GM18507 (cell line): ENCODE measurements around the gene LIN7C.
"Not testable (repeated sequence)": the region's sequence is repeated elsewhere in the genome, so short reads cannot be mapped to it uniquely, and the experiment has no call there.

ENCODE experiments used
- DNase-seq: peaks from one replicate; pipeline ENCODE4 v3.0.0; 2011; ENCODE audit warnings: low read depth; ENCODE audit not compliant: insufficient read length; ENCODE audit errors: extremely low spot score
- FAIRE-seq: peaks from 2 replicates; lab custom pipeline; 2011; peaks lifted over from hg19 to GRCh38; lab: Jason Lieb, UNC

The LIN7C gene, protein sequence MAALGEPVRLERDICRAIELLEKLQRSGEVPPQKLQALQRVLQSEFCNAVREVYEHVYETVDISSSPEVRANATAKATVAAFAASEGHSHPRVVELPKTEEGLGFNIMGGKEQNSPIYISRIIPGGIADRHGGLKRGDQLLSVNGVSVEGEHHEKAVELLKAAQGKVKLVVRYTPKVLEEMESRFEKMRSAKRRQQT

GRCh38 chr11:27506200-27507182 lies at the start of gene LIN7C:
Gene LIN7C (minus strand): TSS chr11:27506769. CDS start chr11:27506752, 17 bp downstream.
- peak; percentile 95 for FAIRE-seq
- DNase-seq = peak; percentile 93

GRCh38 chr11:27555264-27555663 lies 48.7 kb upstream of the LIN7C start:
- FAIRE-seq (no peak), DNase-seq (no peak)

GRCh38 chr11:27553186-27553585 lies 46.6 kb upstream of the LIN7C start:
- DNase-seq (no peak), FAIRE-seq (no peak)

DNA sequence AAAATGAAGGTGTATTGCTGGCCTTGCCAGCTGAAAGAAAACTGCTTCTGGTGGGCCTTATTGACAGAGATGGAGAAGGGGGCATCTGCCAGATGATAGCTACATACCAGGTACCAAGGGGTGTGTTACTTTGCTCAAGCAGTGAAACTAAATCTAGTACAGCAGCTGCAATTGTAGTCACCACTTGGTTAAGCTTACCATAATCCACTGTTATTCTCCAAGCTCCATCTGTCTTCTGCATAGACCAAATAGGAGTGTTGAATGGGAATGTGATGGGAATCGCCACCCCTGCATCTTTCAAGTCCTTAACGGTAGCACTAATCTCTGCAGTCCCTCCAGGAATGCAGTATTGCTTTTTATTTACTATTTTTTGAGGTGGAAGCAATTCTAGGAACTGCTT lies 45.8 kb upstream of the LIN7C start:
- FAIRE-seq = no peak
- no peak for DNase-seq

DNA sequence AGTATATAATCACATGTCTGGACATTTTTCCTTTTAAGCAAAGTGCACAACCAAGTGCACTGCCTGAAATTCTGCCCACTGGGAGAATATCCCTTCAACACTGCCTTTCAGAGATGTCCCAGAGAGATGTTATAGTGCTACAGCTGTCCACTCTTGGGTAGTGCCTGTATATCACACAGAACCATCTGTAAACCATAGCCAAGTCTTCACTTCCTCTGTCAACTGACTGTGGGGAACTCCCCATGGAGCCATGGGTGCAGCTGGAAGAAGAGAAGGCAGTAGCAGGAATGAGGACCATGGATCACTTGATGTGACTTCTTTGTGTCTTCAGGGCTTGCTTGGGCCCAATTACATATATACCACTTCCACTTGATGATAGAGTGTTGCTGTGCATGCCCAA lies 44.6 kb upstream of the LIN7C start:
- DNase-seq = no peak
- FAIRE-seq = no peak

- FAIRE-seq = no peak
Measured at GRCh38 chr11:27545946-27546345, 39.4 kb upstream of the LIN7C start.

DNA sequence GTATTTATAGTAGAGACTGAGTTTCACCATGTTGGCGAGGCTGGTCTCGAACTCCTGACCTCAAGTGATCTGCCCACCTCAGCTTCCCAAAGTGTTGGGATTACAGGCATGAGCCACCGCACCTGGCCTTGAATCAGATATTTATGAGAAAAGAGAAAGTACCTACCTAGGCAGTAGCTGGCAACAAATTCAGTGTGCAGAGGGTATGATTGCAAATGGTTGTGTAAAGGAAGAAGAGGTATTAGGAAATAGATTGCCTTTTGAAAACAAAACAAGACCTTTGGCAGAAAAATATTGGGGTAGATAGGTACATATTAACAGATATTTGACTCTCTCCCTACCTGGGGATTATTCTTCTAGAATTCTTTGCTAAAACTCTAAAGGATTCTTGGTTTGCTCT lies 38.5 kb upstream of the LIN7C start:
- DNase-seq (no peak), FAIRE-seq (no peak)

More at GRCh38 chr11:27545946-27546345, 39.4 kb upstream of the LIN7C start:
- DNase-seq = no peak

DNA sequence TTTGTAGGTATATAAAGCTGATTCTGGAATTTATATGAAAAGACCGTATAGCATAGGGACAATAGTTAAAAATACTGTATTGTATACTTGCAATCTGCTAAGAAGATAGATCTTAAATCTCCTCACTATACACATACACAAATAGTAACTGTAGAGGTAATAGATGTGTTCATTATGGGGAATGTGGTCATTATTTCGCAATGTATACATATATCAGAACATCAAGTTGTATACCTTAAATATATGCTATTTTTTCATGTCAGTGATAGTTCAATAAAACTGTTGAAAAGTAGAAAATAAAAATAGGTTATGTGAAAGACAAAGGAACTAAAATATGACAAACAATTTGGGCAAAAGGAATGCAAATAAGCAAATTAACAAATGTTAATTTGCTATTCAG lies 35.2 kb upstream of the LIN7C start:
- FAIRE-seq (no peak), DNase-seq (no peak)

DNA sequence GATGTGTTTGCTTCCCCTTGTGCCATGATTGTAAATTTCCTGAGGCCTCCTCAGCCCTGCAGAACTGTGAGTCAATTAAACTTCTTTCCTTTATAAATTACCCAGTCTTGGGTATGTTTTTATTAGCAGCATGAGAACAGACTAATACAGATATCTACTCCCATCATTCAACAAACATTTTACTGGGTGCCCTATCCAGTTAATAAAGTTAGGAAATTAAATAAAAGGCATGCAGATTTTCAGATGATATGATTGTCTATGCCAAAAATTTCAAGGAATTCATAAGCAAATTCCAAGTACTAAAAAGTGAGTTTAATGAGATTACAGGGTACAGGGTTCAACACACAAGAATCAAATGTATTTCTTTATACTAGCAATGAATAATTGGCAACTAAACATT lies 33.5 kb upstream of the LIN7C start:
- FAIRE-seq = no peak
- no peak for DNase-seq

DNA sequence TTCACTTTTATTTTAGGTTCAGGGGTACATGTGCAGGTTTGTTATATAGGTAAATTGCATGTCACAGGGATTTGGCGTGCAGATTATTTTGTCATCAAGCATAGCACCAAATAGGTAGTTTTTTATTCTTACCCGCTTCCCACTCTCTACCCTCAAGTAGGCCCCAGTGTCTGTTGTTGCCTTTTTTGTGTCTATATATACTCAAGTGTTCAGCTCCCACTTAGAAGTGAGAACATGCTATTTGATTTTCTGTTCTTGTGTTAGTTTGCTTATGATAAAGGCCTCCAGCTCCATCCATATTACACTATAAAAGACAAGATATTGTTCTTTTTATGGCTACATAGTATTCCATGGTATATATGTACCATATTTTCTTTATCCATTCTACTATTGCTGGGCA lies 28.5 kb upstream of the LIN7C start:
- DNase-seq (no peak), FAIRE-seq (no peak)

DNA sequence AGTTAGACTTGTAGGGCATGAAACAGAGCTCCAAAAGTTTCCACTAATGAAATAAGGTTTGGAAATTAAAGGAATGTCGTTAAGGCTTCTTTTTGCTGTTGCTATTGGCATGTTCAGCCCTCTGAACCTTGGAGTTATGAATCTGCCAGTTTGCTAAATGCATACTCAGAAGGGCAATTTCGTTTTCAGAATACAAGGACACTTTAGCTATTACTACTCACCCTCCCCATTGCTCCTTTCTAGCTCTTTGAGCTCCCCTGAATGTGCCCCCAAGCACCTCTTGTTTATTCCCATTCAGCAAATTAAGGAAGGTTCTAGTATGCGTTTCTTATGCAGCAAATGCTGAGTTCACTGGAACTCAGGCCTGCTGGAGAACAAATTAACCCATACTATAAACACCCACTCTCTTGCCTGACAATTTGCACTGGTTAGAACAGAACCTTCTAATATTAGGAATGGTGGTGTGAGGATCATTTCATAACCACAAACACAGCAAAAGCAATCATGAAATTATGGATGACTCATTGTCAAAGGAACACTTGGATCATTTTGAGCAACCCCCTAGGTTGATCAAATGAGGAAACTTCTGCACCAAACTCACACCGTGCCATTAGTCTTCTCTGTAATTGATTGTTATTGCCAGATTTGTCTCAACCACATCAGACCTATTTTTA lies 26.2 kb upstream of the LIN7C start:
- FAIRE-seq = no peak
- DNase-seq = no peak

- no peak for FAIRE-seq
- DNase-seq = no peak
Measured at GRCh38 chr11:27528712-27529111, 22.1 kb upstream of the LIN7C start.

- DNase-seq (no peak), FAIRE-seq (no peak)
Measured at GRCh38 chr11:27526535-27526934, 20.0 kb upstream of the LIN7C start.

DNA sequence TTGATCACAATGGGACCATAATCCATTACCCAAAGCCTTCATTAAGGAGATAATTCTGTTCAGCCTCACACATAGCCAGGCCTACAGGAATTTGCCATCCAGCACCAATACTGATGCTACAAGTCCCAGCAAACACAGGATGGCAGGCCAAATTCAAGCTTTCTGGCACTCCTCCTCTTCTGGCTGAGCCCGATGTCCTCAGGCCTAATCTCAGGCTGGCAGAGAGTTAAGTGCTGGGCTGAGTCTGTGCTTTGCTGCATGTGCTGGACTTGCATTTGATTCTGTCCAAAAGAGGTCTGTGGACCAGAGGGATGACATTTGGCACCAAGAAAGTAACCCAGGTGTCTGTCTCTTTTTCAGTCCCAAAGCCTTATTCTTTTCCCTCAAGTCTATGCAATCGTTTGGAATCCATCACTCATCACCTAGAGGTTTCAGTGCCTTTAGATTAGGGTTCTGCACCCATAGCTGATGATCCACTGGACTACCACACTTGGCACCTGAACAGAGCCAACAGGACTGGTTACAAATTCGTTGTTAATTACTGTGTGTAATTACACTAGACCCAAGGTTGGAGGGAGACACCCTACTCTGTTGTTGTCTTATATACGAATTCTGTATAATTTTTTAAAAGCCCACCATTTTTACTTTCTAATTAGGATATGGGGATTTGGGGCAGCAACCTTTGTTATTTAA lies 19.4 kb upstream of the LIN7C start:
- DNase-seq = no peak
- no peak for FAIRE-seq

GRCh38 chr11:27524155-27524554 lies 17.6 kb upstream of the LIN7C start:
- no peak for FAIRE-seq
- no peak for DNase-seq

- FAIRE-seq (no peak), DNase-seq (no peak)
Measured at GRCh38 chr11:27520226-27520625, 13.7 kb upstream of the LIN7C start.

DNA sequence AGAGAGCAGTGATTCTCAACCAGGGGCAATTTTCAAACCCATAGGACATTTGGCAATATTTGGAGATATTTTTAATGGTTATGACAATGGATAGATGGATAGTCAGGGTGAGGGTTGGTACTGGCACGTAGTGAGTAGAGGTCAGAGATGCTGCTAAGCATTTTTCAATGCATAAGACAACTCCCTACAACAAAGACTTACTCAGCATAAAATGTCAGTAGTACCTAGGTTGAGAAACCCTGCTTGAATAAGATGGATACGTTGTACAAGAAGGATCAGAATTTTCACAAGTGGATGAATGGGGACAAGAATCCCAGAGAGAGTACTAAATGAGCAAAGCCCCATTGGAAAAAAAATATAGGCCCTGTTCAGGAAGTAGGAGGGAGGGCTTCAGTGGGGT lies 11.9 kb upstream of the LIN7C start:
- no peak for DNase-seq
- FAIRE-seq = no peak

DNA sequence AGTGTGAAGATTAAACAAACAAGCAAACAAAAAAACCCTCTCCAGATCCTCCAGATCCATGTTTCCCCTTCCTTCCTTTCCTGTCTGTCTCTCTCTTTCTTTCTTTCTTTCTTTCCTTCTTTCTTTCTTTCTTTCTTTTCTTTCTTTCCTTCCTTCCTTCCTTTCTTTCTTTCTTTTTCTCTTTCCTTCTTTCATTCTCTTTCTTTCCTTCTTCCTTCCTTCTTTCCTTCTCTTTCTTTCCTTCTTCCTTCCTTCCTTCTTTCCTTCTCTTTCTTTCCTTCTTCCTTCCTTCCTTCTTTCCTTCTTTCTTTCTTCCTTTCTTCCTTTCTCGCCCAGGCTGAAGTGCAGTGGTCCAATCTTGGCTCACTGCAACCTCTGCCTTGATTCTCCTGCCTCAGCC lies 10.9 kb upstream of the LIN7C start:
- not testable (repeated sequence) for FAIRE-seq, DNase-seq

- FAIRE-seq = no peak
- no peak for DNase-seq
Measured at GRCh38 chr11:27514558-27514957, 8.0 kb upstream of the LIN7C start.

DNA sequence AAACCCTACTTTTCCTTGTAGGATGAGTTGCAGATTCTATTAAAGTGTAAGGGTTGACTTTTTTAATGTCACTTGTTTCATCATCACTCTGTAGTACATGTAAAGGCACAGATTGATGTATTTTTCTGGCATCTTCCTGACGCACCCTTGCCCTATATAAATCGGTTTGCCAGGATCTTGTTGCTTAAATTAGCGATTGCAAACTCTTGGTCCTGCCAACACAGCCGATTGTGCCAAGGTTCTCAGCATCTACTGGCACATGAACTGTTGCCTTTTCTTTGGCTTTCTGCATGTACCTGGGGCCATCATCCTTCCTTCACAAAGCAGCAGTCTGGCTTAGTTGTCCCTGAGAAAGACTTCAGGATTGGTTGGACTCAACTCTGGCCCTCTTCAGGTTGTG lies 7.5 kb upstream of the LIN7C start:
- DNase-seq (no peak), FAIRE-seq (no peak)
